Measurements from ENCODE around the gene ALDH16A1. TPM values are rescaled to one million over a fixed set of nuclear protein-coding genes. Genes with fewer than 3 reads are reported as not detected.

ALDH16A1 gene
- total and polyA plus RNA-seq, 9 donors = 0.93 to 24.2 (median 20.2) TPM

GRCh38 chr19:49441210-49441959 is 11.6 kb upstream of the ALDH16A1 start, which contains the start of gene SLC17A7:
SLC17A7 (minus strand) TSS chr19:49441527; CDS start chr19:49441379, 148 bp downstream.
- Histone ChIP-seq H3K4me3 (peak within 1 kb of the TSS; percentile 2), H3K4me1 (ENCODE audit: insufficient read depth) (no peaks in the 10 kb centered on the region), H3K9me3 (no peaks in the 10 kb centered on the region), H3K27ac (no peak within 1 kb of the TSS), H3K27me3 (no peaks in the 10 kb centered on the region), H3K36me3 (no peaks in the 10 kb centered on the region)
- DNase-seq = peak in 1 of 5 donors; percentile 58
- intact Hi-C loops (cut with DNase I) = loop anchor here in 3 of 4 donors (5.0 to 10.0 kb wide), 2 partner anchors 77 to 214 kb away; partner anchors contain the start of genes DKKL1 (in 1 of the 3) and TEAD2 (in 1 of the 3)
- TF ChIP-seq, protein P1, sequence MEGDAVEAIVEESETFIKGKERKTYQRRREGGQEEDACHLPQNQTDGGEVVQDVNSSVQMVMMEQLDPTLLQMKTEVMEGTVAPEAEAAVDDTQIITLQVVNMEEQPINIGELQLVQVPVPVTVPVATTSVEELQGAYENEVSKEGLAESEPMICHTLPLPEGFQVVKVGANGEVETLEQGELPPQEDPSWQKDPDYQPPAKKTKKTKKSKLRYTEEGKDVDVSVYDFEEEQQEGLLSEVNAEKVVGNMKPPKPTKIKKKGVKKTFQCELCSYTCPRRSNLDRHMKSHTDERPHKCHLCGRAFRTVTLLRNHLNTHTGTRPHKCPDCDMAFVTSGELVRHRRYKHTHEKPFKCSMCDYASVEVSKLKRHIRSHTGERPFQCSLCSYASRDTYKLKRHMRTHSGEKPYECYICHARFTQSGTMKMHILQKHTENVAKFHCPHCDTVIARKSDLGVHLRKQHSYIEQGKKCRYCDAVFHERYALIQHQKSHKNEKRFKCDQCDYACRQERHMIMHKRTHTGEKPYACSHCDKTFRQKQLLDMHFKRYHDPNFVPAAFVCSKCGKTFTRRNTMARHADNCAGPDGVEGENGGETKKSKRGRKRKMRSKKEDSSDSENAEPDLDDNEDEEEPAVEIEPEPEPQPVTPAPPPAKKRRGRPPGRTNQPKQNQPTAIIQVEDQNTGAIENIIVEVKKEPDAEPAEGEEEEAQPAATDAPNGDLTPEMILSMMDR (IDR thresholded peaks at IDR 0.05) = no peak
- TF ChIP-seq EP300 (IDR thresholded peaks at IDR 0.05) = no peak
- no peak for TF ChIP-seq POLR2A (IDR thresholded peaks at IDR 0.05)
- 1 to 2% (median 2%) methylated on average over 28 to 56 of the region's 56 CpGs for WGBS, 3 donors

- intact Hi-C loops (cut with DNase I) = loop anchor here in 3 of 4 donors (2.0 to 10.0 kb wide), 3 partner anchors 51 to 215 kb away; partner anchors contain the start of genes DKKL1 (in 1 of the 3) and TEAD2 (in 1 of the 3)
Observed at GRCh38 chr19:49441960-49442350, 11.1 kb upstream of the ALDH16A1 start.

DNA sequence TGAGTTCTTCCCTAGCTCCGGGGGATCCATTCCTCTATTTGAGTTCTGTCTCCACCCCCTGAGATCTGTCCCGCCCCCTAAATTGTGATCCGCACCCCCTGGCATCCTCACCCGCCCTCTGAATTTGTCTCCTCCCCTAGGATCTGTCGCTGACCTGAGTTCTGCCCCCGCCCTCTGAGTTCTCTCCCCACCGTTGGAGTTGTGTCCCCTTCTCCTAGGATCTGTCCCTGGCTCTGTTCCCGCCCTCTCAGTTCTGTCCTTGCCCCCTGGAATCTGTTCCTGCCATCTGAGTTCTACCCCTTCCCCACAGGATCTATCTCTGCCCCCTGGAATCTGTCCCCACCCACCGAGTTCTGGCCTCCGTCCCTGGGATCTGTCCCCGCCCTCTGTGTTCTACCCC is 10.7 kb upstream of the ALDH16A1 start:
- H3K27ac ChIP-seq = no peak overlapping the region
- H3K36me3 ChIP-seq = no peaks in the 10 kb centered on the region

More at GRCh38 chr19:49441960-49442350, 11.1 kb upstream of the ALDH16A1 start:
- Histone ChIP-seq H3K27ac (no peak overlapping the region), H3K4me3 (no peak overlapping the region), H3K9me3 (no peaks in the 10 kb centered on the region), H3K4me1 (ENCODE audit: insufficient read depth) (no peaks in the 10 kb centered on the region), H3K36me3 (no peaks in the 10 kb centered on the region), H3K27me3 (no peaks in the 10 kb centered on the region)
- 5 to 12% (median 11%) methylated on average over 14 of the region's 14 CpGs for WGBS, 3 donors
- no peak for DNase-seq
- no peak for TF ChIP-seq EP300 (IDR thresholded peaks at IDR 0.05)
- TF ChIP-seq, protein P1 (IDR thresholded peaks at IDR 0.05) = no peak
- TF ChIP-seq POLR2A (IDR thresholded peaks at IDR 0.05) = no peak

DNA sequence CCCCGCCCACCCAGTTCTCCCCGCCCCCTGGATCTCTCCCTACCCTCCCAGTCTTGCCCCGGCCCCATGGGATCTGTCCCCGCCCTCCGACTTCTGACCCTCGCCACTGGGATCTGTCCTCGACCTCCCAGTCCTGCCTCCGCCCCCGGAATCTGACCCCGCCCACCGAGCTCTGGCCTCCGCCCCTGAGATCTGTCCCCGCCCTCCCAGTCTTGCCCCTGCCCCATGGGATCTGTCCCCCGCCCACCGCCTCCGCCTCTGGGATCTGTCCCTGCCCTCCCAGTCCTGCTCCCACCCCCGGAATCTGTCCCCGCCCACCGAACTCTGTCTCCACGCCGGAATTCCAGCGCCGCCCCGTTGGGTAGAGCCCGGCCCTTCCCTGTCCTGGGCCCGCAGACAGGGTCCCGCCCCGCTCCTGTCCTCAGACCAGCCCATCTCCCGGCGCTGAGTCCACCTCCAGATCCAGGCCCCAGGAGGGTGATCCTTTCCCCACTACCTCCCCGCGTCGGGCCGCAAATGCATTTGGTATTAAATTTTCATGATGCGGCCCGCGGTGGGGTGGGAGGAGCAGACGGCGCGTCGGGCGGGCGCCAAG is 10.2 kb upstream of the ALDH16A1 start:
- 1 to 2% (median 2%) methylated on average over 39 to 43 of the region's 43 CpGs for WGBS, 3 donors

More for the DNA sequence above, 10.7 kb upstream of the ALDH16A1 start:
- intact Hi-C loops (cut with DNase I) = loop anchor here in 3 of 4 donors (2.0 to 10.0 kb wide), 3 partner anchors 52 to 215 kb away; partner anchors contain the start of genes DKKL1 (in 1 of the 3) and TEAD2 (in 1 of the 3)
- no peaks in the 10 kb centered on the region for H3K27me3 ChIP-seq
- H3K4me3 ChIP-seq = no peak overlapping the region
- no peaks in the 10 kb centered on the region for H3K9me3 ChIP-seq
- TF ChIP-seq POLR2A (IDR thresholded peaks at IDR 0.05) (no peak), EP300 (IDR thresholded peaks at IDR 0.05) (no peak)
- TF ChIP-seq, protein P1 (IDR thresholded peaks at IDR 0.05) = no peak
- 2 to 4% (median 4%) methylated on average over 11 of the region's 11 CpGs for WGBS, 3 donors
- H3K4me1 ChIP-seq (ENCODE audit: insufficient read depth) = no peaks in the 10 kb centered on the region
- DNase-seq = peak in 1 of 5 donors; percentile 56

More for the DNA sequence above, 10.2 kb upstream of the ALDH16A1 start:
- H3K36me3 ChIP-seq = no peaks in the 10 kb centered on the region
- peak; percentile 76 to 90 (median 85) for DNase-seq
- peak overlapping the region; percentile 55 for H3K4me3 ChIP-seq
- no peaks in the 10 kb centered on the region for H3K4me1 ChIP-seq (ENCODE audit: insufficient read depth)
- H3K27me3 ChIP-seq = no peaks in the 10 kb centered on the region
- intact Hi-C loops (cut with DNase I) = loop anchor here in 3 of 4 donors (2.0 to 10.0 kb wide), 3 partner anchors 52 to 216 kb away; partner anchors contain the start of genes DKKL1 (in 1 of the 3) and TEAD2 (in 1 of the 3)
- peak overlapping the region in 1 of 2 donors; percentile 3 for H3K27ac ChIP-seq
- TF ChIP-seq EP300 (IDR thresholded peaks at IDR 0.05) (no peak), POLR2A (IDR thresholded peaks at IDR 0.05) (no peak)
- TF ChIP-seq, protein P1 (IDR thresholded peaks at IDR 0.05) = no peak
- no peaks in the 10 kb centered on the region for H3K9me3 ChIP-seq
